Choroid plexus epithelial cell (primary cell): ENCODE results near the gene PHKA2.

Source experiments
- DNase-seq: peaks from one replicate; pipeline ENCODE4 v3.0.0-alpha.2; 2010; ENCODE audit warnings: low read depth
- H3K4me3 ChIP-seq: 2 replicates; pipeline ENCODE4 v1.5.1; 2011; ENCODE audit warnings: low read depth, mild to moderate bottlenecking, control low read depth, low read length, moderate library complexity
- CTCF ChIP-seq: conservative IDR thresholded peaks from 2 replicates; pipeline ENCODE4 v1.5.1; 2011; ENCODE audit warnings: low read depth, mild to moderate bottlenecking, control low read depth, inconsistent platforms, low read length, moderate library complexity

The PHKA2 gene

GRCh38 chrX:18889346-18890048 lies 94.4 kb downstream of the PHKA2 start:
- DNase-seq, result no peak
- TF ChIP-seq CTCF, result no peak
- H3K4me3 ChIP-seq, result no peak overlapping the region

- DNase-seq, result no peak
- no peak overlapping the region for H3K4me3 ChIP-seq
- TF ChIP-seq CTCF, result no peak
Observed at GRCh38 chrX:18888281-18888680, 95.6 kb downstream of the PHKA2 start.

GRCh38 chrX:18887825-18888212 lies 96.1 kb downstream of the PHKA2 start:
- no peak for DNase-seq
- H3K4me3 ChIP-seq, result no peak overlapping the region
- TF ChIP-seq CTCF, result no peak

GRCh38 chrX:18887177-18887824 lies 96.6 kb downstream of the PHKA2 start:
- DNase-seq, result no peak
- peak overlapping the region; percentile 53 for H3K4me3 ChIP-seq
- no peak for TF ChIP-seq CTCF

- DNase-seq, result peak; percentile 56
- H3K4me3 ChIP-seq, result peak overlapping the region; percentile 53
- peak; percentile 73 for TF ChIP-seq CTCF
Observed at GRCh38 chrX:18886344-18887161, 97.4 kb downstream of the PHKA2 start.

GRCh38 chrX:18886005-18886343 lies 97.9 kb downstream of the PHKA2 start:
- TF ChIP-seq CTCF, result no peak
- peak overlapping the region; percentile 53 for H3K4me3 ChIP-seq
- DNase-seq, result no peak
